Activated CD4-positive, alpha-beta T cell treated with anti-CD3 and anti-CD28 coated beads for 24 hours (primary cell): ENCODE results near the gene CD300LF.

Source experiments
- DNase-seq, 2 donors: peaks; one replicate each; pipeline ENCODE4 v3.0.0-alpha.2; 2020; ENCODE audit warnings: low read depth in 2 of 2

The CD300LF gene

GRCh38 chr17:74729866-74730265 is 17.1 kb upstream of the CD300LF start:
- no peak for DNase-seq

DNA sequence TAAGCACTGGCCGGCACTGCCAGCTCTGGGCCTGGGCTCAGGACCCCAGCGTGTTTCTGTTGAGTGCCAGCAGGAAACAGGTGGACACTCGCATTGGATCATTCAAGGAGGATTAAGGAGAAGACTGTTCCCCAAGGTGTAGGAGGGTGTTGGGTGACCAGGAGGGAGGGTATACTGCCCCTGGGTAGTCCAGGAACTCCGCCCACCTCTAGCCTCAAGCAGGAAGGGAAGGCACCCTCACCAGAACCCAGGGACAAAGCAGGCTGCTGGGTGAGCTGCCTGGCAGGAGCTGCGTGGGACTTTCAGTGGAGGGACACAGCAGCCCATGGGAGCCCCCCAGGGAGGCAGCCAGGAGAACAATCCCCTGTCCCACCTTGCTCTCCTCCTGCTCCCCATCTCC is 16.6 kb upstream of the CD300LF start:
- no peak for DNase-seq

DNA sequence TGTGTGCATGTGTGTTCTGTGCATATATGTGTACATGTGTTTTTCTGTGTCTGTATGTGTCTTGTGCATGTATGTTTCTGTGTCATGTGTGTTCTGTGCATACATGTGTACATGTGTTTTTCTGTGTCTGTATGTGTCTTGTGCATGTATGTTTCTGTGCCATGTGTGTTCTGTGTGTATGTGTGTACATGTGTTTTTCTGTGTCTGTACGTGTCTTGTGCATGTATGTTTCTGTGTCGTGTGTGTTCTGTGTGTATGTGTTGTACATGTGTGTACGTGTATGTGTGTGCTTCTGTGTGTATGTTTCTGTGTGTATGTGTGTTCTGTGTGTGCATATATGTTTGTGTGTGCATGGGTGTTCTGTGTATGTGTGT is 16.0 kb upstream of the CD300LF start:
- DNase-seq = no peak

DNA sequence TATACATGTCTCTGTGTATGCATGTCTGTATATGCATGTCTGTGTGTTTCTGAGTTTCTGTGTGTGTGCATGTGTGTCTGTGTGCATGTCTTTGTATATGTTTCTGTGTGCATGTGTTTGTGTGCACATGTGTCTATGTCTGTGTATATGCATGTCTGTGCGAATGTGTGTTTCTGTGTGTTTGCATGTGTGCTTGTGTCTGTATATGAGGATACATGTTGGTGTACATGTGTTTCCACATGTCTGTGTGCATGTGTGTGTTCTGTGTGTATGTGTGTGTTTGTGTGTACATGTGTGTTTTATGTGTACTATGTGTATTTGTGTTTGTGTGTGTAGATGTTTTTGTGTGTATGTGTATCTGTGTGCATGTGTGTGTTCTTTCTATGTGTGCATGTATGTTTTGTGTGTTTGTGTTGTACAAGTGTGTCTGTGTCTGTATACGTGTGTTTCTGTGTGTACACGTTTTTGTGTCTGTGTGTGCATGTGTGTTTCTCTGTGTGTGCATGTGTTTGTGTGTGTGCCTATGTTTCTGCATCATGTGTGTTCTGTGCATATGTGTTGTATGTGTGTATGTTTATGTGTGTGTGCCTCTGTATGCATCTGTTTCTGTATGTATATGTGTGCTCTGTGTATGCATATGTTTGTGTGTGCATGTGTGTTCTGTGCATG is 15.4 kb upstream of the CD300LF start:
- no peak for DNase-seq

GRCh38 chr17:74725111-74725510 is 12.4 kb upstream of the CD300LF start:
- no peak for DNase-seq

- no peak for DNase-seq
Observed at GRCh38 chr17:74723891-74724290, 11.2 kb upstream of the CD300LF start.

GRCh38 chr17:74722782-74723181 is 10.1 kb upstream of the CD300LF start:
- DNase-seq = no peak

DNA sequence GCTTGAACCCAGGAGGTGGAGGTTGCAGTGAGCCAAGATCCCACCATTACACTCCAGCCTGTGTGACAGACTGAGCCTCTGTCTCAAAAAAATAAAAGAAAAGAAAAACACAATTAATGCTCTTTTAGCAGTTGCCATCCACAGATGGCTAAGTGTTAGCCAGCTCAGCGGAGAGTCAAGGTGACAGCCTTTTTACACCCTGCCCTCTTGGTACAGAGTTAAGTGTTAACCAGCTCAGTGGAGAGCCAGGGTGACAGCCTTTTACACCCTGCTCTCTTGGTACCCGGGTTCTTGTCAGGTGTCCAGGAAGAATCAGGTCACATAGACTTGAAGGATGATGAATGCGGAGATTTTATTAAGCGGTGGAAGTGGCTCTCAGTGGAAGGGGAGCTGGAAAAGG is 7.8 kb upstream of the CD300LF start:
- no peak for DNase-seq

DNA sequence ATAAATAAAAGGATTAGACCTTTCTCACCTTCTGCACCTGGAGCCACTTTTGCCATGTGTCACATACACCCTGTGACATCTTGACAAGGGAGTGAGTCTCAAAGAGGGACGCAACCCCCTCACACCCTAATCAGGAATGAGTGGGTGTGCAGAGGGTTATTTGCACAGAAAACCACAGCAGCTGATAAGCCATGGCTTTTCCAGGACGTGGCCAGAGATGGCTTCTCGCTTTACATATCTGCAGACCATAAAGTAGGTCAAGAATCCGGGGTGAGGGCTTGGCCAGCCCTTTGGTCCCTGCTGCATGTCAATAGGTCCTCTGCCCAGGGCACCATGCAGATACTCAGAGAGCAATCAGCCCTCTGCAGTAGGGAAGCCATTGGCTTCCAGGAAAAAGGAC is 2.4 kb upstream of the CD300LF start:
- no peak for DNase-seq

DNA sequence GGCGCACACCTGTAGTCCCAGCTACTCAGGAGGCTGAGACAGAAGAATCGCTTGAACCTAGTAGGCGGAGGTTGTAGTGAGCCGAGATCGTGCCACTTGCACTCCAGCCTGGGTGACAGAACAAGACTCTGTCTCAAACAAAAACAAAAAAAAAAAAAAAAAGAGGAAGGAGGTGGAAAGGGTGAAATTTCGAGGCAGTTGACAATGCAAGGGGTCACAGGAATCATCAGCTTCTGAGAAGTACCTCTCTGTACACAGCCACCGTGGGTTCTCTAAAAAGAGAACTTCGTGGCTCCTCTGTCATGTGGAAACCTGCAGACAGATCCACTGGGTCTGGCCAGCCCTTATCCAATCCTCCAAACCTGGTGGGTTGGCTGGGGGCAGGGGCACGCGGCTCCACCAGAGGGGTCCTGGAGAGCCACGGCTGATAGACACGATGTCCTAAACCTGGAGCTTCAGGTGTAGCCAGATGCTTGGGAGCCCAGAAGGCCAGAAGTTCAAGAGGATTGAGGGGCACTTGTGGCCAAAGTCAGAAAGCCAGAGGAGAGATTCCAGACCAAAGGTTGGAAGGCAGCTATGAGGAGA is 540 bp upstream of the CD300LF start:
- DNase-seq = no peak

DNA sequence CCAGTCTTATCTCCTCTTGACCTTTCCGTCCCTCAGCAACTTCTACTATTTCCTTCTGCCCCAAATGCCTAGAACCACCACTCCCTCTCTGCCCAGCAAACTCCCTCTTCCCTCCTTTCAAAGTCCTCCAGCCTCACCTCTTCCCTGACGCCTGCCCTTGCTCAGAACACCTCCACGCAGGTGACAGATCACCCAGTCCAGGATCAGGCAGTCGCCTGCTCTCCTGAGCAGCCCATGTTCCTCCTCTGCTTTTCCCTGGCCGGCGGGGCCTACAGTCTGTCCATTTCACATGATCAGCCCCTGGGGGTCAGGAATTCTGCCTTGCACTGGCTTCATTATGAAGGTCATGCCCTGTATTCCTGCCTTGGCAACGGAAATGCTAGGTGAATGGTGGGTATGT is 422 bp downstream of the CD300LF start:
- DNase-seq = no peak

DNA sequence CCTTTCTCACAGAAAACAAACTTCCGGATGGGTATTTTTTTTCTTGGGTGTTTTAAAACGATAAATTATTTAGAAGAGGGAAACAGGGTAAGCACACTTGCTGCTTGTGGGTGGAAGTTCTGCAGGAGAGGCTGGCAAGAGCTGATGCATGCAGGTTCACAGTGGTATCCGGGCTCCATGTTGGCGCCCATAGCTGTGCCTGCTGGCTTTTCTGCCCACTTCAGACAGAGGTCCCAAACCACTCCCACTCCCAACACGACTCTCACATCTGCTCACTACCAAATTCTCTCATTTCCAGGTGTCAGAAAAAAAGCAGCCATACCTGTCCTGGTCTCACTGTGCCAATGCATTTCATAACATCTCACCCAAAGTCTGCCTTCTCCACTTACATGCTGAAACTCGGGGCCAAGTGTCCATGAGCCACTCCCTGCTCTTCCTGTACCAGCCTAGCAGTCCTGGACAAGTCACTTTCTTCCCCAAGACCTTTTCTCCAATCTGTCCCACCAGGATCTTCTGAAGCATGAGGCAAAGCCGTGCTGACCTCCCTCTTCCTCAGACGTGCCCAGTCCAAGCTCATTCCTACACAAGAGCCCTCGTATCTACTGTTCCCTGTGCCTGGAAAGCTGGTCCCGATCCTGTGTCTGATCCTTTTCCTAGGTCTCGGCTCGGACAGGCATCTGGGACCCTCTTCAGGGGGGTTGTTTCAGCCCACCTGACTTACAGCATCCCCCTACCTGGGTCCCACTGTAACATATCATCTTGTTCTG is 1.5 kb downstream of the CD300LF start:
- DNase-seq = no peak

GRCh38 chr17:74704544-74704943 is 8.2 kb downstream of the CD300LF start:
- no peak for DNase-seq

DNA sequence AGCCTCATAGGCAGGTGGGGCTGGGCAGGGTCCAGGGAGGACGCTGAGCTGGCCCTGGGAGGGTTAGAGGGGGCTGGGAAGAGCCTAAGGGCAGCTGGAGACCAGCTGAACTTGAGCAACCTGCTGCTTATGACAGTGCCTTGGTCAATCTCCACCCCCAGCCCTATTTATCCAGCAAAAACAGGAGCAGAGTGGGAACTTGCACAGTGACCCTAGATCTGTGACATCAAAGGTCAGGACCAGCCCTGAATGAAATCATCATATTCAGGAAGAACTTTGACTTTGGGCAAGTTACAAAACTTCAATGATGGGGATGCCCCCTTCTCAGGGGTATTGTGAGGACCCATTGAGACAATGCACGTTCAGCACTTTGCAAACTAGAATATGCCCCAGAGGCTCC is 9.4 kb downstream of the CD300LF start:
- no peak for DNase-seq

GRCh38 chr17:74702116-74702871 is 10.4 kb downstream of the CD300LF start:
- DNase-seq = no peak

DNA sequence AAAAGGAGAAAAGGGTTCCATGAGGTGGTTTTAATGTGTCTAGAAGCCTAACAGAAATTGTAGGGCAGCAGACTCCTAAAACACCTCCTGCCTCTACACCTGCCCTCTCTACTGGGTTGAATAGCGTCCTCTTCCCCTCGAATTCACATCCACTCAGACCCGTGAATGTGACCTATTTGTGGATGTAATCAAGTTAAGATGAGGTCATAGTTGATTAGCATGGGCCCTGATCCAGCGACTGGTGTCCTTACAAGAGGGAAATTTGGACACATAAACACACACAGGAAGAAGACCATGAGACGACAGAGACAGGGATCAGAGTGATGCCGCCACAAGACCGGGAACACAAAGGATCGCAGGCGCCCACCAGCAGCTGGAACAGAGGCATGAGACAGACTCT is 13.5 kb downstream of the CD300LF start:
- DNase-seq = no peak

DNA sequence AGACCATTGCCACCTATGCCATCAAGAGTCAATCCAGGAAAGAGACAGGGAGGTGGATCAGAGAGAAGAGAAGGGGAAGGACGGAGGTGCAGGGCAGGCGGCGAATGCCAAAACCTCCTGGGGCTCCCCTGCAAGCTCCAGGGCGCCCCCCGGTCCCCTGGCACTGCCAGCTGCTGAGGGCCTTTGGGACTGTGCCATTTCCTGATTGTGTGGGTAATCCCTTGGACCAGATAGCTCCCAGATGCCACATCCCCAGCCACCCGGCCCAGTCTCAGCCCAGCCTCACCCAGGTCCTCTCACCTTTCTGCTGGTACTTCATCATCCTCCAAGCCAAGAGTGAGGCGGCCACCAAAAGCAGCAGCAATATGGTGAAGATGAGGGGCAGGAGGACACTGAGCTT is 14.7 kb downstream of the CD300LF start:
- DNase-seq = no peak

DNA sequence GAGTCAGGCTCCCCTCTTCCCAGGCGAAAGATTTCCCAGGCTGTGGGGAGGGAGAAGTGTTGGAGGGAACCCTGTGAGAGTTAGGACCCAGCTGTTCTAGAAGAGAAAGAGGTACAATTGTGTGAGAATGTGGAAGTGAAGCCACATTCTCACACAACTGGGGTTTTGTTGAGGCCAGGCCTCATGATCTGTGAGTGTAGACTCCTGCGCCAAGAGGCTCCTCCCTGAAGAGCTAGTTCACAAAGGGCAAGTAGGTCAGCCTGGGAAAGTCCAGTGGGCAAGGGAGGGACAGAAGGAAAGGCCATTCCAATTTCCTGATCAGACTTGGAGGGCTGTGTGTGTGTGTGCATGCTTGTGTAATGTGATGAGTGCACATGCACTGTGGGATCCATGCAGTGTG is 15.2 kb downstream of the CD300LF start:
- no peak for DNase-seq

DNA sequence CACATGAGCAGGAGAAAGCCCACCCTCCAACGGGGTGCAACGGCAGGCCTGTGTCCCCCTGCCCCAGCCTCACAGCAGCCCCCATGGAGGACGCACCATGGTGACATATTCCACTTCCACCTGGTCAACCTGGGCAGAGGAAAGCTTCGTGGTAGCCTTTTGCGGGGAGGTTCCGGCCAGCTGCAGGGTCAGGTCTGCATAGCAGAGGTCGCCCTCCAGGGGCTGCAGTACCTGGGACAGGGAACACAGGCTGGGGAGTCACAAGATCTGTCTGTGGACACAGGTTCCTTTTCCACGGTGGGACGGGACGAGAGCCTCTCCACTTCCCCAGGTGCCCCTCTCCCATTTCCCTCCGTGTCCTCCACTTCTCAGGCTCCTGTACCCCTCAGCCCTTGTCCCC is 17.1 kb downstream of the CD300LF start:
- no peak for DNase-seq

DNA sequence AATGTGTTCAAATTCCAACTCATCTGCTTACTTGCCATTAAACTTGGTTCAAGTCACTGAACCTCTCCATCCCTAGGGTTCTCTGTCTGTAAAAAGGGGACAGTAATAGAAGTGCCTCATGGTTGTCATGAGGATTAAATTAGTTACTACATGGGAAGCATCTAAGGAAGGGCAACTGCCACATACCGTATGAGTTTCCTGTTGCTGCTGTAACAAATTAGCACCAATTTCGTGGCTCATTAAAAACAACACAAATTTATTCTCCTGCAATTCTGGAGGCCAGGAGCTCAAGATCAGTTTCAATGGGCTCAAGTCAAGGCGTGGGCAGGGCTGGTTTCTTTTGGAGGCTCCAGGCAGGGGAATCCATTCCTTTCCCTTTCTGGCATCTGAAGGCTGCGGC is 18.6 kb downstream of the CD300LF start:
- DNase-seq = no peak

- no peak for DNase-seq
Observed at GRCh38 chr17:74691151-74691550, 21.6 kb downstream of the CD300LF start.

DNA sequence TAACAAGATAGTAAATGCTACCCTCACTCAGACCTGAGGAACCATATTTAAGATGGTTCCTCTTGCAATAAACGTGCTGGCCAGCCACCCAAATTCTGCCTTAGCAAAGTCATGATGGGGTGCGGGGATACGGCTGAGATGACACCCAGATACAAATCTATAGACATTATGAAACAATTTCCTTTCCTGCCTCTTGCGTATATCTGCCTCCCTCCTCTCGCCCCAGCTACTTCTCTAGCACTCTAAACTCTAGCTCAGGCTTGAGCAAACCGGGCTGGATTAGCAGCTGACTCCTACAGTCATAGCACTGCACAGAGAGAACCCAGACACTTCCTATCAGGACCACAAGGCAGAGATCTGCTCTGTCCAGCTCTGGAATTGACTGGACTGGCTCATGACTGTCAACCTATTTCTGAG is 22.3 kb downstream of the CD300LF start:
- DNase-seq = no peak

DNA sequence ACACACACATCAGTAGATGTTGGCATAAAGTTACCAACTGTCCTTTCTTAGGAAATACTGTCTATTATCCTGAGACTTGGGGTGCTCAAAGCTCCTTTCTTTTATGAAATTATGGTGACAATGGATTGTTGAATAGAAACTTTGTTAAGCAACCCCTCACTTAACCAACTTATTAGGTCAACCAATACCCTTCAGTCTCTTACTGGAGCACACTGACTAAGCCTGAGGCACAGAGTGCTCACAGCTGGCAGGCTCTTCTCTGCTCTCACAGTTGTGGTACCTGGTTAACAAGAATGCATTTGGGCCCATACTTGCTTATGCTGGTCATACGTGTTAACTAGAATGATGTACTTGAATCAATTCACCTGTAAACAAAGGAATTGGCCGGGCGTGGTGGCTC is 24.8 kb downstream of the CD300LF start:
- no peak for DNase-seq
